Activated CD8-positive, alpha-beta T cell treated with anti-CD3 and anti-CD28 coated beads for 36 hours (primary cell): ENCODE data around the gene ABCA7. TPM values are rescaled to one million over a fixed set of nuclear protein-coding genes. Genes with fewer than 3 reads are reported as not detected.
A peak's percentile ranks its signal among the peaks of the same experiment; 100 is the strongest.

ENCODE experiments used
- ATAC-seq: fragments of 200-7000 bp; cut with Tn5 transposase; one replicate; pipeline ENCODE4 v1.10.0; 2021; ENCODE audit warnings: mild to moderate bottlenecking, moderate library complexity
- CTCF ChIA-PET: fragments of 350-600 bp; sonication (Branson Sonifier 250); formaldehyde crosslinking; loops from one replicate; lab custom pipeline; 2021; ENCODE audit warnings: antibody characterized with exemption; lab: Charles Lee
- POLR2A ChIA-PET: fragments of 350-600 bp; sonication (Branson Sonifier 250); formaldehyde crosslinking; loops from one replicate; lab custom pipeline; 2021; ENCODE audit warnings: antibody characterized with exemption; lab: Charles Lee
- DNase-seq: peaks from one replicate; pipeline ENCODE4 v3.0.0-alpha.2; 2020
- H3K27ac Mint-ChIP-seq: one replicate; pipeline ENCODE4 v1.8.0; 2021; ENCODE audit warnings: mild to moderate bottlenecking, mixed read lengths
- H3K27me3 Mint-ChIP-seq: one replicate; pipeline ENCODE4 v1.8.0; 2021; ENCODE audit warnings: mixed read lengths
- H3K36me3 Mint-ChIP-seq: one replicate; pipeline ENCODE4 v1.8.0; 2021; ENCODE audit warnings: low read depth, mixed read lengths
- H3K4me1 Mint-ChIP-seq: one replicate; pipeline ENCODE4 v1.8.0; 2021; ENCODE audit warnings: low read depth, mixed read lengths
- H3K4me3 Mint-ChIP-seq: one replicate; pipeline ENCODE4 v1.8.0; 2021; ENCODE audit warnings: mild to moderate bottlenecking, moderate library complexity, mixed read lengths
- H3K9me3 Mint-ChIP-seq: one replicate; pipeline ENCODE4 v1.8.0; 2021; ENCODE audit warnings: mixed read lengths
- CTCF ChIP-seq: fragments of 200-600 bp; IDR thresholded peaks from one replicate; pipeline ENCODE4 v1.8.0; 2022; ENCODE audit warnings: antibody characterized with exemption, mild to moderate bottlenecking
- intact Hi-C: fragments of 100-400 bp; cut with micrococcal nuclease; formaldehyde crosslinking; loops from one replicate; pipeline ENCODE4 v1.10.0; 2022
- total RNA-seq, 2 experiments: library from RNA; stranded (reverse); gene quantifications; one replicate each; pipeline ENCODE4 v1.2.3, GENCODE V29; 2021

ABCA7 gene
- total RNA-seq, 2 experiments from 2014 or later, result 14.0 to 14.6 TPM

DNA sequence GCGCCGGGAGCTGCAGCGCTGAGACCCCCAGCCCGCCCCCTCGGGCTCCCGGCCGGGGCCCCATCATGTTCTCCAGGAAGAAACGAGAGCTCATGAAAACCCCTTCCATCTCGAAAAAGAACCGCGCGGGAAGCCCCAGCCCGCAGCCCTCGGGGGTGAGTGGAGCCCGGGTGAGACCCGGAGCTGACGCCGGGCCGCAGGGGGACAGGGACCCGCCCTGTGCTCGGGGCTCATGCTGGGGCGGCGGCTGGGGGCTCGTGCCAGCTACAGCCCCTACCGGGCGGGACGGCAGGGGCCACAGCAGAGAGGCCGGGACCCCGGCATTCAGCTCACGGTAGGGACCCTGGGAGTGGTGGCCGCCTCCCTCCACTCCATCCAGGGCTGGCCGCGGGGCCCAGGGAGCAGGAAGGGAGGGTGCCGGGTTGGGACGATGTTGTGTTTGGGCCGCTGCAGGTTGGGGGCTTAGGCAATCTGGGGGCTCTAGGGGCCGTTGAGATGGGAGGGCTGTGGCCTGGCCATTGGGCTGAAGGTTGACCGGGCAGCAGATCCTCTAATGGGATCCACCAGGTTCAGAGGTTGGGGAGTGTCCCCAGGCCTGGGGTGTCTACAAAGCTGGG lies 27.5 kb downstream of the ABCA7 start:
- peak overlapping the region; percentile 87 for H3K27ac Mint-ChIP-seq
- ChIA-PET POLR2A (interaction anchor here (0.9 to 4.7 kb wide), 22 partner anchors 9 to 830 kb away, joined by 3 to 29 read pairs (median 6); partner anchors contain the start of genes ABCA7, CIRBP, CNN2 and GPX4), CTCF (interaction anchor here (0.7 to 4.4 kb wide), 10 partner anchors 10 to 226 kb away, joined by 3 to 22 read pairs (median 8); partner anchors contain the start of gene ABCA7)
- DNase-seq (peak; percentile 82), ATAC-seq (peak; percentile 41)
- H3K4me3 Mint-ChIP-seq, result peak overlapping the region; percentile 84
- intact Hi-C loops, result no loop called here
- H3K4me1 Mint-ChIP-seq, result peaks cover 42% of the 10 kb centered on the region
- no peak for TF ChIP-seq CTCF
- H3K36me3 Mint-ChIP-seq, result peaks cover 32% of the 10 kb centered on the region
- H3K27me3 Mint-ChIP-seq, result no peaks in the 10 kb centered on the region
- H3K9me3 Mint-ChIP-seq, result peaks cover 1% of the 10 kb centered on the region

GRCh38 chr19:1068009-1069001 lies 28.4 kb downstream of the ABCA7 start:
- peaks cover 41% of the 10 kb centered on the region for H3K36me3 Mint-ChIP-seq
- ChIA-PET POLR2A (interaction anchor here (0.6 to 4.7 kb wide), 22 partner anchors 8 to 829 kb away, joined by 3 to 29 read pairs (median 6); partner anchors contain the start of genes ABCA7, CIRBP, CNN2 and GPX4), CTCF (interaction anchor here (1.7 to 4.4 kb wide), 5 partner anchors 9 to 176 kb away, joined by 6 to 22 read pairs (median 10); partner anchors contain the start of gene ABCA7)
- peak overlapping the region; percentile 84 for H3K4me3 Mint-ChIP-seq
- peaks cover 1% of the 10 kb centered on the region for H3K9me3 Mint-ChIP-seq
- H3K4me1 Mint-ChIP-seq, result peaks cover 48% of the 10 kb centered on the region
- intact Hi-C loops, result no loop called here
- peak; percentile 77 for DNase-seq
- peak; percentile 11 for ATAC-seq
- no peak for TF ChIP-seq CTCF
- H3K27ac Mint-ChIP-seq, result peak overlapping the region; percentile 87
- H3K27me3 Mint-ChIP-seq, result no peaks in the 10 kb centered on the region

GRCh38 chr19:1069009-1069779 lies 29.3 kb downstream of the ABCA7 start:
- H3K4me3 Mint-ChIP-seq, result peak overlapping the region; percentile 84
- CTCF ChIA-PET, result interaction anchor here (2.2 kb wide), 1 partner anchor 175 kb away, joined by 6 read pairs; no protein-coding TSS in a partner anchor
- H3K4me1 Mint-ChIP-seq, result peaks cover 54% of the 10 kb centered on the region
- no peaks in the 10 kb centered on the region for H3K27me3 Mint-ChIP-seq
- DNase-seq (peak; percentile 77), ATAC-seq (peak; percentile 12)
- peaks cover 45% of the 10 kb centered on the region for H3K36me3 Mint-ChIP-seq
- no peak for TF ChIP-seq CTCF
- POLR2A ChIA-PET, result interaction anchor here (1.2 to 12.2 kb wide), 6 partner anchors 7 to 47 kb away, joined by 6 to 148 read pairs (median 22); partner anchors contain the start of genes GPX4 and RNU6-2
- H3K27ac Mint-ChIP-seq, result peak overlapping the region; percentile 87
- intact Hi-C loops, result no loop called here
- no peaks in the 10 kb centered on the region for H3K9me3 Mint-ChIP-seq

GRCh38 chr19:1070576-1070930 lies 30.6 kb downstream of the ABCA7 start:
- Mint-ChIP-seq H3K9me3 (no peaks in the 10 kb centered on the region), H3K4me3 (no peak overlapping the region), H3K4me1 (peaks cover 49% of the 10 kb centered on the region), H3K27ac (peak overlapping the region; percentile 76), H3K27me3 (no peaks in the 10 kb centered on the region), H3K36me3 (peaks cover 50% of the 10 kb centered on the region)
- intact Hi-C loops, result no loop called here
- POLR2A ChIA-PET, result interaction anchor here (0.8 to 12.2 kb wide), 5 partner anchors 10 to 36 kb away, joined by 3 to 148 read pairs (median 6); no protein-coding TSS in a partner anchor
- TF ChIP-seq CTCF, result no peak
- ATAC-seq (no peak), DNase-seq (no peak)
- CTCF ChIA-PET, result interaction anchor here (1.6 kb wide), 1 partner anchor 41 kb away, joined by 4 read pairs; no protein-coding TSS in a partner anchor
